CD4-positive, alpha-beta T cell treated with Interleukin-17A for 1 hour (primary cell): ENCODE measurements around the gene STPG1.
A peak's percentile ranks its signal among the peaks of the same experiment; 100 is the strongest.
"Not testable (repeated sequence)": the region's sequence is repeated elsewhere in the genome, so short reads cannot be mapped to it uniquely, and the experiment has no call there.

ENCODE experiments used
- DNase-seq: peaks from one replicate; pipeline ENCODE4 v3.0.0-alpha.2; 2020

The STPG1 gene

GRCh38 chr1:24413350-24414163, at the start of gene STPG1:
STPG1 (minus strand) TSS chr1:24413782; CDS start chr1:24401388, 12,394 bp downstream.
- peak; percentile 93 for DNase-seq

- not testable (repeated sequence) for DNase-seq
Observed at GRCh38 chr1:24462128-24462527, 48.5 kb upstream of the STPG1 start.

GRCh38 chr1:24459551-24460266, 46.1 kb upstream of the STPG1 start:
- DNase-seq: no peak

- no peak for DNase-seq
Observed at GRCh38 chr1:24457866-24458265, 44.3 kb upstream of the STPG1 start.

GRCh38 chr1:24455272-24455671, 41.7 kb upstream of the STPG1 start:
- DNase-seq: no peak

GRCh38 chr1:24454673-24455072, 41.1 kb upstream of the STPG1 start:
- DNase-seq: no peak

- no peak for DNase-seq
Observed at GRCh38 chr1:24452922-24453485, 39.4 kb upstream of the STPG1 start.

- no peak for DNase-seq
Observed at GRCh38 chr1:24451746-24452145, 38.2 kb upstream of the STPG1 start.

GRCh38 chr1:24450857-24451397, 37.3 kb upstream of the STPG1 start:
- no peak for DNase-seq

GRCh38 chr1:24450316-24450715, 36.7 kb upstream of the STPG1 start:
- no peak for DNase-seq

GRCh38 chr1:24446446-24446845, 32.9 kb upstream of the STPG1 start:
- not testable (repeated sequence) for DNase-seq

GRCh38 chr1:24443241-24443656, 29.7 kb upstream of the STPG1 start:
- DNase-seq: no peak

GRCh38 chr1:24442764-24443163, 29.2 kb upstream of the STPG1 start:
- DNase-seq: no peak

GRCh38 chr1:24441996-24442668, 28.6 kb upstream of the STPG1 start:
- no peak for DNase-seq

GRCh38 chr1:24441480-24441879, 27.9 kb upstream of the STPG1 start:
- no peak for DNase-seq

GRCh38 chr1:24440436-24440835, 26.9 kb upstream of the STPG1 start:
- DNase-seq: no peak

GRCh38 chr1:24438423-24438901, 24.9 kb upstream of the STPG1 start:
- DNase-seq: no peak

- DNase-seq: no peak
Observed at GRCh38 chr1:24437631-24438396, 24.2 kb upstream of the STPG1 start.

- DNase-seq: no peak
Observed at GRCh38 chr1:24435782-24436365, 22.3 kb upstream of the STPG1 start.

GRCh38 chr1:24427545-24427862, 13.9 kb upstream of the STPG1 start:
- DNase-seq: no peak

- no peak for DNase-seq
Observed at GRCh38 chr1:24426744-24427544, 13.4 kb upstream of the STPG1 start.
